ENCODE data around the gene ITPR2. TPM values are rescaled to one million over a fixed set of nuclear protein-coding genes. Genes with fewer than 3 reads are reported as not detected.
"Not testable (repeated sequence)": the region's sequence is repeated elsewhere in the genome, so short reads cannot be mapped to it uniquely, and the experiment has no call there.

The ITPR2 gene
- total RNA-seq, 2 experiments from 2014 or later = 23.7 to 25.0 TPM

GRCh38 chr12:26610774-26611173 lies 222.2 kb downstream of the ITPR2 start:
- POLR2A ChIA-PET = no interaction called here
- Mint-ChIP-seq H3K9me3 (no peaks in the 10 kb centered on the region), H3K4me1 (ENCODE audit: low read depth) (no peaks in the 10 kb centered on the region)

GRCh38 chr12:26609986-26610385 lies 223.0 kb downstream of the ITPR2 start:
- CTCF ChIA-PET = no interaction called here
- no peaks in the 10 kb centered on the region for H3K9me3 Mint-ChIP-seq
- peaks cover 7% of the 10 kb centered on the region for H3K36me3 Mint-ChIP-seq

More at GRCh38 chr12:26610774-26611173, 222.2 kb downstream of the ITPR2 start:
- peaks cover 8% of the 10 kb centered on the region for H3K36me3 Mint-ChIP-seq
- no peak overlapping the region for H3K27ac Mint-ChIP-seq
- DNase-seq = no peak
- H3K4me3 Mint-ChIP-seq = no peak overlapping the region
- CTCF ChIA-PET = no interaction called here
- intact Hi-C loops (cut with micrococcal nuclease) = loop anchor here (10.0 kb wide), 1 partner anchor 176 kb away; no protein-coding TSS in a partner anchor
- H3K27me3 Mint-ChIP-seq = no peaks in the 10 kb centered on the region

GRCh38 chr12:26608706-26609105 lies 224.3 kb downstream of the ITPR2 start:
- ChIA-PET POLR2A (no interaction called here), CTCF (no interaction called here)
- intact Hi-C loops (cut with micrococcal nuclease) = no loop called here
- no peaks in the 10 kb centered on the region for H3K9me3 Mint-ChIP-seq
- DNase-seq = no peak
- no peak overlapping the region for H3K27ac Mint-ChIP-seq
- no peaks in the 10 kb centered on the region for H3K27me3 Mint-ChIP-seq
- H3K4me1 Mint-ChIP-seq (ENCODE audit: low read depth) = no peaks in the 10 kb centered on the region
- peaks cover 8% of the 10 kb centered on the region for H3K36me3 Mint-ChIP-seq
- H3K4me3 Mint-ChIP-seq = no peak overlapping the region

More at GRCh38 chr12:26609986-26610385, 223.0 kb downstream of the ITPR2 start:
- no peaks in the 10 kb centered on the region for H3K4me1 Mint-ChIP-seq (ENCODE audit: low read depth)
- no peak overlapping the region for H3K4me3 Mint-ChIP-seq
- no peak overlapping the region for H3K27ac Mint-ChIP-seq
- POLR2A ChIA-PET = no interaction called here
- no peak for DNase-seq
- intact Hi-C loops (cut with micrococcal nuclease) = loop anchor here (10.0 kb wide), 1 partner anchor 175 kb away; no protein-coding TSS in a partner anchor
- no peaks in the 10 kb centered on the region for H3K27me3 Mint-ChIP-seq

GRCh38 chr12:26608273-26608672 lies 224.7 kb downstream of the ITPR2 start:
- H3K4me1 Mint-ChIP-seq (ENCODE audit: low read depth) = no peaks in the 10 kb centered on the region
- H3K4me3 Mint-ChIP-seq = no peak overlapping the region
- no peaks in the 10 kb centered on the region for H3K9me3 Mint-ChIP-seq
- no peak overlapping the region for H3K27ac Mint-ChIP-seq
- peaks cover 8% of the 10 kb centered on the region for H3K36me3 Mint-ChIP-seq
- intact Hi-C loops (cut with micrococcal nuclease) = no loop called here
- H3K27me3 Mint-ChIP-seq = no peaks in the 10 kb centered on the region
- DNase-seq = no peak
- POLR2A ChIA-PET = no interaction called here
- CTCF ChIA-PET = interaction anchor here (0.6 kb wide), 1 partner anchor 1464 kb away, joined by 3 read pairs; no protein-coding TSS in a partner anchor

GRCh38 chr12:26606911-26607310 lies 226.1 kb downstream of the ITPR2 start:
- Mint-ChIP-seq H3K36me3 (peaks cover 5% of the 10 kb centered on the region), H3K9me3 (no peaks in the 10 kb centered on the region), H3K4me1 (ENCODE audit: low read depth) (no peaks in the 10 kb centered on the region), H3K4me3 (no peak overlapping the region), H3K27me3 (no peaks in the 10 kb centered on the region), H3K27ac (no peak overlapping the region)
- ChIA-PET CTCF (no interaction called here), POLR2A (interaction anchor here (0.6 kb wide), 1 partner anchor 9 kb away, joined by 3 read pairs; no protein-coding TSS in a partner anchor)
- DNase-seq = no peak
- intact Hi-C loops (cut with micrococcal nuclease) = no loop called here

- DNase-seq; H3K4me1 Mint-ChIP-seq (ENCODE audit: low read depth); H3K27me3 Mint-ChIP-seq; H3K27ac Mint-ChIP-seq; POLR2A ChIA-PET; intact Hi-C loops (cut with micrococcal nuclease); H3K4me3 Mint-ChIP-seq; H3K9me3 Mint-ChIP-seq: not testable (repeated sequence)
- CTCF ChIA-PET = interaction anchor here (1.0 kb wide), 1 partner anchor 9 kb away, joined by 4 read pairs; no protein-coding TSS in a partner anchor
- H3K36me3 Mint-ChIP-seq = peaks cover 15% of the 10 kb centered on the region
These were observed 228.2 kb downstream of the ITPR2 start for GRCh38 chr12:26604813-26605212.

GRCh38 chr12:26599096-26599695 lies 233.8 kb downstream of the ITPR2 start:
- H3K9me3 Mint-ChIP-seq = no peaks in the 10 kb centered on the region
- H3K4me1 Mint-ChIP-seq (ENCODE audit: low read depth) = no peaks in the 10 kb centered on the region
- H3K27ac Mint-ChIP-seq = no peak overlapping the region
- intact Hi-C loops (cut with micrococcal nuclease) = no loop called here
- POLR2A ChIA-PET = no interaction called here
- CTCF ChIA-PET = no interaction called here
- no peaks in the 10 kb centered on the region for H3K27me3 Mint-ChIP-seq
- H3K36me3 Mint-ChIP-seq = peaks cover 46% of the 10 kb centered on the region
- no peak for DNase-seq
- no peak overlapping the region for H3K4me3 Mint-ChIP-seq

- peaks cover 60% of the 10 kb centered on the region for H3K36me3 Mint-ChIP-seq
- POLR2A ChIA-PET = no interaction called here
- CTCF ChIA-PET = no interaction called here
These were observed 237.2 kb downstream of the ITPR2 start for GRCh38 chr12:26595806-26596205.

GRCh38 chr12:26580619-26581018 lies 252.4 kb downstream of the ITPR2 start:
- H3K4me1 Mint-ChIP-seq (ENCODE audit: low read depth) = peaks cover 8% of the 10 kb centered on the region
- ChIA-PET POLR2A (no interaction called here), CTCF (interaction anchor here (0.7 kb wide), 1 partner anchor 39 kb away, joined by 3 read pairs; no protein-coding TSS in a partner anchor)
- intact Hi-C loops (cut with micrococcal nuclease) = no loop called here
- no peak overlapping the region for H3K27ac Mint-ChIP-seq
- no peaks in the 10 kb centered on the region for H3K9me3 Mint-ChIP-seq
- H3K27me3 Mint-ChIP-seq = no peaks in the 10 kb centered on the region
- peaks cover 19% of the 10 kb centered on the region for H3K36me3 Mint-ChIP-seq
- DNase-seq = no peak
- no peak overlapping the region for H3K4me3 Mint-ChIP-seq

More at GRCh38 chr12:26595806-26596205, 237.2 kb downstream of the ITPR2 start:
- DNase-seq = no peak
- no peaks in the 10 kb centered on the region for H3K4me1 Mint-ChIP-seq (ENCODE audit: low read depth)
- no peaks in the 10 kb centered on the region for H3K9me3 Mint-ChIP-seq
- no peak overlapping the region for H3K27ac Mint-ChIP-seq
- no peaks in the 10 kb centered on the region for H3K27me3 Mint-ChIP-seq
- no peak overlapping the region for H3K4me3 Mint-ChIP-seq
- intact Hi-C loops (cut with micrococcal nuclease) = no loop called here

- no peak for DNase-seq
- intact Hi-C loops (cut with micrococcal nuclease) = no loop called here
- Mint-ChIP-seq H3K9me3 (no peaks in the 10 kb centered on the region), H3K36me3 (peaks cover 31% of the 10 kb centered on the region), H3K27me3 (no peaks in the 10 kb centered on the region), H3K4me3 (no peak overlapping the region), H3K27ac (no peak overlapping the region), H3K4me1 (ENCODE audit: low read depth) (peaks cover 8% of the 10 kb centered on the region)
- ChIA-PET CTCF (no interaction called here), POLR2A (no interaction called here)
These were observed 256.7 kb downstream of the ITPR2 start for GRCh38 chr12:26576266-26576665.

GRCh38 chr12:26573225-26573909 lies 259.6 kb downstream of the ITPR2 start:
- ChIA-PET CTCF (no interaction called here), POLR2A (no interaction called here)
- no peak overlapping the region for H3K27ac Mint-ChIP-seq
- no peaks in the 10 kb centered on the region for H3K27me3 Mint-ChIP-seq
- intact Hi-C loops (cut with micrococcal nuclease) = no loop called here
- peaks cover 8% of the 10 kb centered on the region for H3K4me1 Mint-ChIP-seq (ENCODE audit: low read depth)
- no peaks in the 10 kb centered on the region for H3K9me3 Mint-ChIP-seq
- H3K4me3 Mint-ChIP-seq = no peak overlapping the region
- DNase-seq = no peak
- peaks cover 24% of the 10 kb centered on the region for H3K36me3 Mint-ChIP-seq

GRCh38 chr12:26572137-26572536 lies 260.9 kb downstream of the ITPR2 start:
- ChIA-PET POLR2A (no interaction called here), CTCF (no interaction called here)
- Mint-ChIP-seq H3K27ac (no peak overlapping the region), H3K4me1 (ENCODE audit: low read depth) (peaks cover 8% of the 10 kb centered on the region), H3K36me3 (peaks cover 19% of the 10 kb centered on the region), H3K4me3 (no peak overlapping the region), H3K27me3 (no peaks in the 10 kb centered on the region), H3K9me3 (no peaks in the 10 kb centered on the region)
- no peak for DNase-seq
- intact Hi-C loops (cut with micrococcal nuclease) = no loop called here

GRCh38 chr12:26571560-26571959 lies 261.4 kb downstream of the ITPR2 start:
- intact Hi-C loops (cut with micrococcal nuclease) = no loop called here
- Mint-ChIP-seq H3K4me3 (no peak overlapping the region), H3K27me3 (no peaks in the 10 kb centered on the region), H3K36me3 (peaks cover 16% of the 10 kb centered on the region), H3K27ac (no peak overlapping the region), H3K4me1 (ENCODE audit: low read depth) (peaks cover 4% of the 10 kb centered on the region), H3K9me3 (no peaks in the 10 kb centered on the region)
- CTCF ChIA-PET = no interaction called here
- POLR2A ChIA-PET = no interaction called here
- no peak for DNase-seq
